Keratinocyte (primary cell): ENCODE data around the gene CCDC40. TPM values are rescaled to one million over a fixed set of nuclear protein-coding genes. Genes with fewer than 3 reads are reported as not detected.

Source experiments
- DNase-seq: peaks from one replicate; pipeline ENCODE4 v3.0.0-alpha.2; 2011; ENCODE audit warnings: low read depth, missing footprints, low spot score
- FAIRE-seq: peaks from 2 replicates; lab custom pipeline; 2011; peaks lifted over from hg19 to GRCh38; lab: Jason Lieb, UNC
- H2AFZ ChIP-seq: 2 replicates; pipeline ENCODE4 v1.6.0; 2012; ENCODE audit warnings: low read length, control low read depth, inconsistent platforms; ENCODE audit not compliant: control insufficient read depth
- H3K27ac ChIP-seq: 2 replicates; pipeline ENCODE4 v1.5.1; 2011; ENCODE audit warnings: low read length; ENCODE audit not compliant: control insufficient read depth, insufficient read depth
- H3K27me3 ChIP-seq: 3 replicates; pipeline ENCODE4 v1.6.0; 2011; ENCODE audit warnings: low read length; ENCODE audit not compliant: control insufficient read depth, insufficient read depth; ENCODE audit errors: extremely low read depth
- H3K36me3 ChIP-seq, 2 experiments: 2 replicates in 1 of 2; 3 replicates in 1 of 2; pipeline ENCODE4 v1.5.1; 2011; ENCODE audit warnings: low read length in 2 of 2, mild to moderate bottlenecking in 1 of 2; ENCODE audit not compliant: control insufficient read depth in 2 of 2, insufficient read depth in 2 of 2; ENCODE audit errors: extremely low read depth in 1 of 2
- H3K4me1 ChIP-seq: 3 replicates; pipeline ENCODE4 v1.5.1; 2011; ENCODE audit warnings: low read length; ENCODE audit not compliant: control insufficient read depth, insufficient read depth; ENCODE audit errors: extremely low read depth
- H3K4me2 ChIP-seq: 3 replicates; pipeline ENCODE4 v1.6.0; 2011; ENCODE audit warnings: low read depth, low read length; ENCODE audit not compliant: control insufficient read depth, insufficient read depth; ENCODE audit errors: extremely low read depth
- H3K4me3 ChIP-seq, 3 experiments: fragments of 200-600 bp in 1 of 3; sonication (generic) in 1 of 3; 2 replicates in 2 of 3; 3 replicates in 1 of 3; pipeline ENCODE4 v1.5.1; 2011 to 2016; ENCODE audit warnings: low read length in 3 of 3, mild to moderate bottlenecking in 3 of 3, control low read depth in 2 of 3, inconsistent platforms in 1 of 3, low read depth in 1 of 3, mixed read lengths in 1 of 3, mixed run types in 1 of 3, moderate library complexity in 1 of 3; ENCODE audit not compliant: control insufficient read depth in 2 of 3, insufficient read depth in 2 of 3; ENCODE audit errors: extremely low read depth in 1 of 3
- H3K79me2 ChIP-seq: 2 replicates; pipeline ENCODE4 v1.6.0; 2012; ENCODE audit warnings: low read length; ENCODE audit not compliant: control insufficient read depth, insufficient read depth
- H3K9ac ChIP-seq: 3 replicates; pipeline ENCODE4 v1.6.0; 2011; ENCODE audit warnings: low read length; ENCODE audit not compliant: control insufficient read depth, insufficient read depth; ENCODE audit errors: extremely low read depth
- H3K9me1 ChIP-seq: 3 replicates; pipeline ENCODE4 v1.6.0; 2011; ENCODE audit warnings: low read length; ENCODE audit not compliant: control insufficient read depth, insufficient read depth; ENCODE audit errors: extremely low read depth
- H3K9me3 ChIP-seq: 2 replicates; pipeline ENCODE4 v1.5.1; 2012; ENCODE audit warnings: low read depth, low read length; ENCODE audit not compliant: control insufficient read depth
- H4K20me1 ChIP-seq: 3 replicates; pipeline ENCODE4 v1.6.0; 2011; ENCODE audit warnings: low read length; ENCODE audit not compliant: control insufficient read depth, insufficient read depth; ENCODE audit errors: extremely low read depth
- CTCF ChIP-seq, 3 experiments: IDR thresholded peaks in 1 of 3; conservative IDR thresholded peaks in 1 of 3; optimal IDR thresholded peaks in 1 of 3; 2 replicates in 2 of 3; 3 replicates in 1 of 3; pipeline versions ENCODE3 to v1.5.1; 2011; ENCODE audit warnings: low read length in 3 of 3, mild to moderate bottlenecking in 3 of 3, moderate library complexity in 2 of 3, control low read depth in 1 of 3, inconsistent platforms in 1 of 3; ENCODE audit not compliant: insufficient read depth in 2 of 3; ENCODE audit errors: extremely low read depth in 1 of 3
- EZH2 ChIP-seq: IDR thresholded peaks from one replicate; pipeline ENCODE4 v1.6.1; 2012; ENCODE audit warnings: inconsistent platforms, mild to moderate bottlenecking, low read length, moderate library complexity
- dilution Hi-C: fragments of 300-500 bp; cut with MboI; formaldehyde crosslinking; loops from one replicate; pipeline ENCODE4 v1.7.0; 2020; ENCODE audit warnings: low sequenced_read_pairs; ENCODE audit not compliant: extremely low pct_ligation_motif_present
- polyA plus RNA-seq, 5 experiments: library from polyadenylated mRNA; depleted of rRNA in 3 of 5; stranded (reverse) in 3 of 5; stranded (forward) in 1 of 5; unstranded in 1 of 5; fragments of >200 nt; gene quantifications; 1 replicate in 1 of 5; 2 replicates in 3 of 5; 3 replicates in 1 of 5; pipeline versions ENCODE4 v1.2.1 to v1.2.3, GENCODE V29; 2011 to 2012; ENCODE audit warnings: missing spikeins in 2 of 5, low read depth in 1 of 5, low replicate concordance in 1 of 5

CCDC40 gene
- polyA plus RNA-seq, 1 donor (not counting 4 experiments of a cell fraction or from before 2014, with no cell fraction given): 2.4 TPM

GRCh38 chr17:80063830-80064585 lies 27.6 kb downstream of the CCDC40 start:
- H3K79me2 ChIP-seq: no peaks in the 10 kb centered on the region
- dilution Hi-C loops: no loop called here
- H3K27me3 ChIP-seq: peaks cover 14% of the 10 kb centered on the region
- no peak overlapping the region for H3K4me2 ChIP-seq
- no peaks in the 10 kb centered on the region for H4K20me1 ChIP-seq
- H3K4me1 ChIP-seq: no peaks in the 10 kb centered on the region
- H2AFZ ChIP-seq: no peak overlapping the region
- no peak for TF ChIP-seq CTCF (optimal IDR thresholded peaks at IDR 0.05 in 1 of 3, IDR thresholded peaks at IDR 0.05 in 1 of 3, conservative IDR thresholded peaks at IDR 0.05 in 1 of 3; ENCODE audit: extremely low read depth in 1 of 3, insufficient read depth in 2 of 3, low read length in 3 of 3)
- no peak for TF ChIP-seq EZH2
- no peak overlapping the region for H3K9ac ChIP-seq
- DNase-seq (no peak), FAIRE-seq (no peak)
- no peaks in the 10 kb centered on the region for H3K9me1 ChIP-seq
- no peak overlapping the region for H3K27ac ChIP-seq
- no peaks in the 10 kb centered on the region for H3K9me3 ChIP-seq
- no peaks in the 10 kb centered on the region for H3K36me3 ChIP-seq
- no peak overlapping the region for H3K4me3 ChIP-seq

GRCh38 chr17:80064696-80065095 lies 28.3 kb downstream of the CCDC40 start:
- Histone ChIP-seq H3K9me3 (no peaks in the 10 kb centered on the region), H2AFZ (no peak overlapping the region), H4K20me1 (no peaks in the 10 kb centered on the region), H3K27me3 (peaks cover 14% of the 10 kb centered on the region), H3K36me3 (no peaks in the 10 kb centered on the region), H3K4me1 (no peaks in the 10 kb centered on the region), H3K9me1 (no peaks in the 10 kb centered on the region), H3K79me2 (no peaks in the 10 kb centered on the region), H3K9ac (no peak overlapping the region), H3K27ac (no peak overlapping the region), H3K4me3 (no peak overlapping the region), H3K4me2 (no peak overlapping the region)
- dilution Hi-C loops: no loop called here
- TF ChIP-seq EZH2: no peak
- TF ChIP-seq CTCF (optimal IDR thresholded peaks at IDR 0.05 in 1 of 3, IDR thresholded peaks at IDR 0.05 in 1 of 3, conservative IDR thresholded peaks at IDR 0.05 in 1 of 3; ENCODE audit: extremely low read depth in 1 of 3, insufficient read depth in 2 of 3, low read length in 3 of 3): no peak
- FAIRE-seq: no peak
- no peak for DNase-seq
